Measurements from ENCODE around the gene GTF3C6. TPM values are rescaled to one million over a fixed set of nuclear protein-coding genes. Genes with fewer than 3 reads are reported as not detected.
"Not testable (repeated sequence)": the region's sequence is repeated elsewhere in the genome, so short reads cannot be mapped to it uniquely, and the experiment has no call there.

The GTF3C6 gene
- total RNA-seq, 3 donors from 2014 or later, result 69.7 to 76.4 (median 73.5) TPM

DNA sequence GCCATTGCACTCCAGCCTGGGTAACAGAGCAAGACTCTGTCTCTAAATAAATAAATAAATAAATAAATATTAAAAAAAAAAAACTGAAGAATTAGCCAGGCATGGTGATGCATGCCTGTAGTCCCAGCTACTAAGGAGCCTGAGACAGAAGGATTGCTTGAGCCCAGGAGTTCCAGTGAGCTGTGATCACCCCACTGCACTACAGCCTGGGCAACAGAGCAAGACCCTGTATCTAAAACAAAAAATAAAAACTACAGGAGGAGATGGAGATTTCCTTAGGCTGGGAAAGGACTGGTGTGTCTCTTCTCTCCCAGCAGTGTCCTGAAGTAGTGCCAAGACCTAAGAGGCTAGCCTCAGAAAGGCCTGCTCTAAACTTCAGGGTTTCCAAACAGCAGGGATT is 8.1 kb upstream of the GTF3C6 start:
- Histone ChIP-seq H3K36me3 (ENCODE audit: low read depth) (no peaks in the 10 kb centered on the region), H3K4me3 (no peak overlapping the region), H3K4me1 (ENCODE audit: low read depth) (peaks cover 2% of the 10 kb centered on the region), H3K9me3 (no peaks in the 10 kb centered on the region)
- ATAC-seq, result no peak
- TF ChIP-seq, protein P1, sequence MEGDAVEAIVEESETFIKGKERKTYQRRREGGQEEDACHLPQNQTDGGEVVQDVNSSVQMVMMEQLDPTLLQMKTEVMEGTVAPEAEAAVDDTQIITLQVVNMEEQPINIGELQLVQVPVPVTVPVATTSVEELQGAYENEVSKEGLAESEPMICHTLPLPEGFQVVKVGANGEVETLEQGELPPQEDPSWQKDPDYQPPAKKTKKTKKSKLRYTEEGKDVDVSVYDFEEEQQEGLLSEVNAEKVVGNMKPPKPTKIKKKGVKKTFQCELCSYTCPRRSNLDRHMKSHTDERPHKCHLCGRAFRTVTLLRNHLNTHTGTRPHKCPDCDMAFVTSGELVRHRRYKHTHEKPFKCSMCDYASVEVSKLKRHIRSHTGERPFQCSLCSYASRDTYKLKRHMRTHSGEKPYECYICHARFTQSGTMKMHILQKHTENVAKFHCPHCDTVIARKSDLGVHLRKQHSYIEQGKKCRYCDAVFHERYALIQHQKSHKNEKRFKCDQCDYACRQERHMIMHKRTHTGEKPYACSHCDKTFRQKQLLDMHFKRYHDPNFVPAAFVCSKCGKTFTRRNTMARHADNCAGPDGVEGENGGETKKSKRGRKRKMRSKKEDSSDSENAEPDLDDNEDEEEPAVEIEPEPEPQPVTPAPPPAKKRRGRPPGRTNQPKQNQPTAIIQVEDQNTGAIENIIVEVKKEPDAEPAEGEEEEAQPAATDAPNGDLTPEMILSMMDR (IDR thresholded peaks at IDR 0.05), result no peak
- intact Hi-C loops (cut with DNase I, micrococcal nuclease), result loop anchor here (5.0 to 10.0 kb wide), 2 partner anchors 266 to 268 kb away; no protein-coding TSS in a partner anchor
- no peak for DNase-seq

DNA sequence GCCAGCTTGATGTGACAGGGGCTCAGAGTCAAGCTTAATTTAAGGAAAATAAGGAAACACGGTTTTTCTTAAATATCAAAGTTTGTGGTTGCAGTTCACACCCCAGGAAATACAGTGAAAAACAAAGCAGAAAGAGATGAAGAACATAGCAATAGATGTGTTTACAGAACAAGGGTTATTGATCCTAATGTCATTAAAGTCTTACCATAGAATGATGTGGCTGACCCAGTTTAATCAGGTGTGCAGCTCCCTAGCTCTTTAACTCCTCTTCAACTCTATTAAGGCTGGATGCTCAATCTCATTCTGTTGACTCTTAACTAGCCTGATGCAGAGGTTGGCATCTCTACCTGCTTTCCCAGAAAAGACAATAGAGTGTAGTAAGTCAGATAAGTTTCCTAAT is 7.5 kb upstream of the GTF3C6 start:
- intact Hi-C loops (cut with DNase I, micrococcal nuclease), result loop anchor here (5.0 to 10.0 kb wide), 2 partner anchors 266 to 269 kb away; no protein-coding TSS in a partner anchor
- no peak for ATAC-seq
- Histone ChIP-seq H3K4me1 (ENCODE audit: low read depth) (peaks cover 2% of the 10 kb centered on the region), H3K36me3 (ENCODE audit: low read depth) (no peaks in the 10 kb centered on the region), H3K4me3 (no peak overlapping the region), H3K9me3 (no peaks in the 10 kb centered on the region)
- TF ChIP-seq, protein P1 (IDR thresholded peaks at IDR 0.05), result no peak
- no peak for DNase-seq

DNA sequence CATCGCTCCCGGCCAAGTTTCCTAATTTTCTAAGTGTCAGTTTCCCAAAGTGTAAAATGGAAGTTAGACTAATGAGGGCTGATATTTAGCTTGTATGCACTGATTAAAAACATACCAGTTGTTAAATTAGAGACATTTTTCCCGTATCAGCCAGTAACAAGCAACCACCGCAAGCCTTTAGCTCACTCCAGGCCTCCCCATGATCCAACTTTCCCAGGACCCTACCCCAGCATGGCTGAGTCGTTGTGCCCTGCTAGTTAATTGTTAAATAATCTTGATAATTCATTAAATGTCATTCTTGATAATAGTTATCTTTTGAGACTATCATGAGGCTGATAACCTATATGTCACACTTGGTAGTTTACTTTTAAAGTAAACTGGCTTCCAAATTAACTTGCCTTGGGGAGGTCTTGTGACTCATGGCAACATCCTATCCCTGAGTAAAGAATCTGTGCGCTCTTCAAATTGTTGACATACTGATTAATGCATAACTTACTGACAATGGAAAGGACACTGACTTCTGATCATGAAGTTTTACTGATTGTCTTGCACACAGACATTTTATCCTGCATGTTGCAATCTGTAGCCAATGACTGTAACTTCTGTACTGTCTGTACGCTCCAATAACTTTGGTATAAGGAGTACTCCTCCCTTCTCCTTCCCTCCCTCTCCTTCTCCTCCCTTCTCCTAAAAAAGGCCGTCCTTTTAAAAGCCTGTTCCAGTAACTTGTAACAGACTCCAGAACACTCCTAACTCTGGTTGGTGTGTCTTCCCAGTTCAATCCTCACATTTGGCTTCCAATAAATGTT is 6.3 kb upstream of the GTF3C6 start:
- Histone ChIP-seq H3K36me3 (ENCODE audit: low read depth) (no peaks in the 10 kb centered on the region), H3K9me3 (no peaks in the 10 kb centered on the region), H3K4me1 (ENCODE audit: low read depth) (peaks cover 2% of the 10 kb centered on the region), H3K4me3 (no peak overlapping the region)
- peak; percentile 89 for ATAC-seq
- intact Hi-C loops (cut with DNase I, micrococcal nuclease), result loop anchor here (5.0 to 10.0 kb wide), 2 partner anchors 267 to 270 kb away; no protein-coding TSS in a partner anchor
- no peak for DNase-seq
- TF ChIP-seq, protein P1 (IDR thresholded peaks at IDR 0.05), result no peak

DNA sequence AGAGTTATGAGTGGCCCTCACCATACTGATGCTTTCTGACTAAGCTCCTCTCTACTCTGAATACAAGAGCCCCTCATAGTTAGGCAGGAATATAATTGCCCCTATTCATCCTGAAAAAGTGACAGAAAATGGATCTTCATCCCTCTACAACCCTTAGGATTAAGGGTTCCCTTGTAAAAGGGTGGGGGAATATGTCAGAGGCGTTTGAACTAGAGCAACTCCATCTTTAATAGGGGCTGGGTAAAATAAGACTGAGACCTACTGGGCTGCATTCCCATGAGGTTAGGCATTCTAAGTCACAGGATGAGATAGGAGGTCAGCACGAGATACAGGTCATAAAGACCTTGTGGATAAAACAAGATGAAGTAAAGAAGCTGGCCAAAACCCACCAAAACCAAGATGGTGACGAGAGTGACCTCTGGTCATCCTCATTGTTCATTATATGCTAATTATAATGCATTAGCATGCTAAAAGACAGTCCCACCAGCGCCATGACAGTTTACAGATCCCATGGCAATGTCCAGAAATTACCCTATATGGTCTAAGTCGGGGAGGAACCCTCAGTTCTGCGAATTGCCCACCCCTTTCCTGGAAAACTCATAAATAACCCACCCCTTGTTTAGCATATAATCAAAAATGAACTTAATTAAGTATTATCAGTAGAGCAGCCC is 4.7 kb upstream of the GTF3C6 start:
- DNase-seq, result no peak
- ATAC-seq, result no peak
- H3K9me3 ChIP-seq, result no peaks in the 10 kb centered on the region

DNA sequence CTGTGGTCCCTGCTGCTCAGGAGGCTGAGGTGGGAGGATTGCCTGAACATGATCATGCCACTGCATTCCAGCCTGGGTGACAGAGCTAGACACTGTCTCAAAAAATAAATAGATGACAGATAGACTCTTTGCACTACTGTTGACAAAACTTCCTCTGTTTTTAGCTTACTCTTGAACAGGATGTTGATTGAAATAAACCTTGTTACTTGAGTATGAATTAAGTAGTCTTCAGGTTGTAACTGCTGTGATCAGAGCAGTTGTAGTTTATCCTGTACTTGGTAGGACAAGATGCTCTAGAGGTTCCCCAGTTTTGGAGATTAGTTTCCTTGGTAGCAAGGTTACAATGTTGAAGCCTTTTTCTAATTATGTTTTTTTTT is 1.5 kb downstream of the GTF3C6 start:
- TF ChIP-seq, protein P1 (IDR thresholded peaks at IDR 0.05), result no peak
- intact Hi-C loops (cut with DNase I, micrococcal nuclease), result no loop called here
- H3K36me3 ChIP-seq (ENCODE audit: low read depth), result no peaks in the 10 kb centered on the region
- peaks cover 10% of the 10 kb centered on the region for H3K4me1 ChIP-seq (ENCODE audit: low read depth)
- ATAC-seq, result no peak
- no peaks in the 10 kb centered on the region for H3K9me3 ChIP-seq
- no peak for DNase-seq
- H3K4me3 ChIP-seq, result no peak overlapping the region

More for the DNA sequence above, 4.7 kb upstream of the GTF3C6 start:
- no peak overlapping the region for H3K4me3 ChIP-seq
- TF ChIP-seq, protein P1 (IDR thresholded peaks at IDR 0.05), result no peak
- H3K36me3 ChIP-seq (ENCODE audit: low read depth), result no peaks in the 10 kb centered on the region
- intact Hi-C loops (cut with DNase I, micrococcal nuclease), result loop anchor here (5.0 to 10.0 kb wide), 2 partner anchors 269 to 271 kb away; no protein-coding TSS in a partner anchor
- H3K4me1 ChIP-seq (ENCODE audit: low read depth), result peaks cover 7% of the 10 kb centered on the region

DNA sequence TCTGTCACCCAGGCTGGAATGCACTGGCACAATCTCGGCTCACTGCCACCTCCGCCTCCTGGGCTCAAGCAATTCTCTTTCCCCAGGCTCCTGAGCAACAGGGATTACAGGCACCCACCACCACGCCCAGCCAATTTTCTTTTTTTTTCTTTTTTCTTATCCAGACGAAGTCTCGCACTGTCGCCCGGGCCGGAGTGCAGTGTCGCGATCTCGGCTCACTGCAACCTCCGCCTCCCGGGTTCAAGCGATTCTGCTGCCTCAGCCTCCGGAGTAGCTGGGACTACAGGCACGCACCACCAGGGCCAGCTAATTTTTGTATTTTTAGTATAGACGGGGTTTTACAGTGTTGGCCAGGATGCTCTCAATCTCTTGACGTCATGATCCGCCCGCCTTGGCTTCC is 4.1 kb downstream of the GTF3C6 start:
- intact Hi-C loops (cut with DNase I, micrococcal nuclease); H3K36me3 ChIP-seq (ENCODE audit: low read depth): not testable (repeated sequence)

More for the DNA sequence above, 4.1 kb downstream of the GTF3C6 start:
- H3K4me3 ChIP-seq, DNase-seq, H3K9me3 ChIP-seq, ATAC-seq: not testable (repeated sequence)
- peaks cover 10% of the 10 kb centered on the region for H3K4me1 ChIP-seq (ENCODE audit: low read depth)

All from mucosa of descending colon (tissue), 3 donors.